ENCODE data around the gene CLASP1.

- TF ChIP-seq CTCF (IDR thresholded peaks at IDR 0.05) (no peak), POLR2AphosphoS5 (IDR thresholded peaks at IDR 0.05; ENCODE audit: insufficient read depth in 1 of 2, low read depth in 1 of 2) (no peak), POLR2A (IDR thresholded peaks at IDR 0.05) (no peak)
Observed at GRCh38 chr2:121521359-121521758, 127.9 kb downstream of the CLASP1 start.

Data from vagina (tissue), 2 donors.